Measurements from ENCODE around the gene RSRC2. TPM values are rescaled to one million over a fixed set of nuclear protein-coding genes. Genes with fewer than 3 reads are reported as not detected.

The RSRC2 gene
- total and polyA plus RNA-seq, 9 of the 15 experiments (the other 6 are each of a cell fraction or from before 2014, with no cell fraction given) = 52.6 to 123 (median 80.3) TPM

GRCh38 chr12:122544537-122544936, 17.8 kb upstream of the RSRC2 start:
- no peaks in the 10 kb centered on the region for H3K27me3 ChIP-seq (ENCODE audit: control insufficient read depth in 2 of 2, insufficient read depth in 2 of 2, low read length in 2 of 2)
- WGBS (ENCODE audit: insufficient coverage, low coverage, missing lambda C conversion rate) = 80% methylated on average over 2 of the region's 2 CpGs
- no peak overlapping the region for H3K9ac ChIP-seq (ENCODE audit: insufficient read depth in 1 of 2, low read depth in 2 of 2, low read length in 2 of 2)
- no TSS peak for BruUV-seq (replicated peaks)
- in situ Hi-C loops (cut with MboI) (no loop called here), intact Hi-C loops (cut with micrococcal nuclease) (no loop called here)
- no peak overlapping the region for H3K27ac ChIP-seq (ENCODE audit: extremely low read depth, low read depth, low read length)
- no peaks in the 10 kb centered on the region for H3K79me2 ChIP-seq (ENCODE audit: control insufficient read depth, insufficient read depth, low read length)
- no peak overlapping the region for H3K4me3 ChIP-seq
- CTCF ChIA-PET (ENCODE audit: low intra/inter-chr PET ratio) = no interaction called here
- FAIRE-seq (no peak), ATAC-seq (no peak), DNase-seq (ENCODE audit: extremely low read depth in 1 of 4, low spot score in 3 of 4) (no peak)
- POLR2A ChIA-PET = interaction anchor here (1.4 kb wide), 3 partner anchors 9 to 21 kb away, joined by 3 to 4 read pairs (median 3); no protein-coding TSS in a partner anchor
- TF ChIP-seq RBM25 (IDR thresholded peaks at IDR 0.05; ENCODE audit: low read depth, low read length, severe bottlenecking) (peak; percentile 87), KAT7 (CRISPR knock-in tag; IDR thresholded peaks at IDR 0.05; ENCODE audit: borderline replicate concordance) (no peak)
- no peaks in the 10 kb centered on the region for H4K20me1 ChIP-seq (replicated peaks; ENCODE audit: control insufficient read depth, insufficient read depth, low read length)
- H3K36me3 ChIP-seq (ENCODE audit: control insufficient read depth, insufficient read depth, low read length) = peaks cover 75% of the 10 kb centered on the region
- no peaks in the 10 kb centered on the region for H3K9me1 ChIP-seq (ENCODE audit: control insufficient read depth, insufficient read depth, low read length)
- H3K4me1 ChIP-seq (replicated peaks in 1 of 2; ENCODE audit: control insufficient read depth in 2 of 2, insufficient read depth in 2 of 2, low read length in 2 of 2) = no peaks in the 10 kb centered on the region
- no peak overlapping the region for H3K4me2 ChIP-seq (ENCODE audit: insufficient read depth, low read length)
- H3K9me3 ChIP-seq (replicated peaks; ENCODE audit: control insufficient read depth, insufficient read depth, low read depth, low read length) = no peaks in the 10 kb centered on the region
- no peak overlapping the region for H2AFZ ChIP-seq (ENCODE audit: low read depth, low read length)

- H3K36me3 ChIP-seq (ENCODE audit: control insufficient read depth, insufficient read depth, low read length) = peaks cover 80% of the 10 kb centered on the region
- BruUV-seq (replicated peaks) = no TSS peak
- H3K79me2 ChIP-seq (ENCODE audit: control insufficient read depth, insufficient read depth, low read length) = peaks cover 2% of the 10 kb centered on the region; the same call in 1 of the 3 replicates
- 94% methylated on average over 5 of the region's 5 CpGs for WGBS (ENCODE audit: insufficient coverage, low coverage, missing lambda C conversion rate)
- no peaks in the 10 kb centered on the region for H3K4me1 ChIP-seq (replicated peaks in 1 of 2; ENCODE audit: control insufficient read depth in 2 of 2, insufficient read depth in 2 of 2, low read length in 2 of 2)
- no peaks in the 10 kb centered on the region; the same call in 1 of the 2 replicates for H4K20me1 ChIP-seq (replicated peaks; ENCODE audit: control insufficient read depth, insufficient read depth, low read length)
- no peak overlapping the region for H3K4me3 ChIP-seq
- POLR2A ChIA-PET = interaction anchor here (0.7 to 3.2 kb wide), 8 partner anchors 8 to 33 kb away, joined by 3 to 18 read pairs (median 4); partner anchors contain the start of genes KNTC1 and RSRC2
- ATAC-seq = no peak
- no peak overlapping the region for H3K4me2 ChIP-seq (ENCODE audit: insufficient read depth, low read length)
- intact Hi-C loops (cut with micrococcal nuclease) (no loop called here), in situ Hi-C loops (cut with MboI) (no loop called here)
- no peak for DNase-seq (ENCODE audit: extremely low read depth in 1 of 4, low spot score in 3 of 4)
- CTCF ChIA-PET (ENCODE audit: low intra/inter-chr PET ratio) = no interaction called here
- no peaks in the 10 kb centered on the region for H3K9me1 ChIP-seq (ENCODE audit: control insufficient read depth, insufficient read depth, low read length)
- no peak overlapping the region for H3K9ac ChIP-seq (ENCODE audit: insufficient read depth in 1 of 2, low read depth in 2 of 2, low read length in 2 of 2)
- FAIRE-seq = no peak
- no peaks in the 10 kb centered on the region for H3K9me3 ChIP-seq (replicated peaks; ENCODE audit: control insufficient read depth, insufficient read depth, low read depth, low read length)
- H3K27me3 ChIP-seq (ENCODE audit: control insufficient read depth in 2 of 2, insufficient read depth in 2 of 2, low read length in 2 of 2) = no peaks in the 10 kb centered on the region
- H2AFZ ChIP-seq (ENCODE audit: low read depth, low read length) = no peak overlapping the region
- no peak overlapping the region for H3K27ac ChIP-seq (ENCODE audit: extremely low read depth, low read depth, low read length)
- TF ChIP-seq ZNF696 (CRISPR knock-in tag; conservative IDR thresholded peaks at IDR 0.05) (no peak), RAD51 (IDR thresholded peaks at IDR 0.05; ENCODE audit: borderline replicate concordance, low read depth) (no peak), ILF3 (IDR thresholded peaks at IDR 0.05; ENCODE audit: borderline replicate concordance) (no peak), PHF20 (IDR thresholded peaks at IDR 0.05; ENCODE audit: partially characterized antibody) (no peak), HMGN3 (IDR thresholded peaks at IDR 0.05; ENCODE audit: borderline replicate concordance, extremely low read depth, insufficient read length, low read depth, low read length) (no peak), NFATC3 (IDR thresholded peaks at IDR 0.05) (no peak), VEZF1 (CRISPR knock-in tag; IDR thresholded peaks at IDR 0.05) (no peak), CBX3 (IDR thresholded peaks at IDR 0.05; ENCODE audit: borderline replicate concordance in 1 of 2, low read length in 2 of 2) (no peak)
Measured at GRCh38 chr12:122538496-122538895, 11.8 kb upstream of the RSRC2 start.

All from K562 (cell line).